ENCODE measurements around the gene DCLK3.

- TF ChIP-seq CTCF (IDR thresholded peaks at IDR 0.05; ENCODE audit: insufficient read depth, low read depth, low read length): no peak
- no peak for TF ChIP-seq EZH2 (IDR thresholded peaks at IDR 0.05; ENCODE audit: insufficient read depth, low read length)
Observed at GRCh38 chr3:36769926-36770325, 5.6 kb upstream of the DCLK3 start.
